ENCODE data around the gene RGS10.

GRCh38 chr10:119469846-119470245, 72.7 kb downstream of the RGS10 start:
- TF ChIP-seq, protein P1, sequence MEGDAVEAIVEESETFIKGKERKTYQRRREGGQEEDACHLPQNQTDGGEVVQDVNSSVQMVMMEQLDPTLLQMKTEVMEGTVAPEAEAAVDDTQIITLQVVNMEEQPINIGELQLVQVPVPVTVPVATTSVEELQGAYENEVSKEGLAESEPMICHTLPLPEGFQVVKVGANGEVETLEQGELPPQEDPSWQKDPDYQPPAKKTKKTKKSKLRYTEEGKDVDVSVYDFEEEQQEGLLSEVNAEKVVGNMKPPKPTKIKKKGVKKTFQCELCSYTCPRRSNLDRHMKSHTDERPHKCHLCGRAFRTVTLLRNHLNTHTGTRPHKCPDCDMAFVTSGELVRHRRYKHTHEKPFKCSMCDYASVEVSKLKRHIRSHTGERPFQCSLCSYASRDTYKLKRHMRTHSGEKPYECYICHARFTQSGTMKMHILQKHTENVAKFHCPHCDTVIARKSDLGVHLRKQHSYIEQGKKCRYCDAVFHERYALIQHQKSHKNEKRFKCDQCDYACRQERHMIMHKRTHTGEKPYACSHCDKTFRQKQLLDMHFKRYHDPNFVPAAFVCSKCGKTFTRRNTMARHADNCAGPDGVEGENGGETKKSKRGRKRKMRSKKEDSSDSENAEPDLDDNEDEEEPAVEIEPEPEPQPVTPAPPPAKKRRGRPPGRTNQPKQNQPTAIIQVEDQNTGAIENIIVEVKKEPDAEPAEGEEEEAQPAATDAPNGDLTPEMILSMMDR (IDR thresholded peaks at IDR 0.05), result no peak
- TF ChIP-seq POLR2A (IDR thresholded peaks at IDR 0.05), result no peak
